ENCODE results near the gene ZC3H18. TPM values are rescaled to one million over a fixed set of nuclear protein-coding genes. Genes with fewer than 3 reads are reported as not detected.
"Not testable (repeated sequence)": the region's sequence is repeated elsewhere in the genome, so short reads cannot be mapped to it uniquely, and the experiment has no call there.

Gene ZC3H18
- total RNA-seq, 2 donors from 2014 or later, result 32.6 to 43.7 TPM

GRCh38 chr16:88655053-88655732 lies 85.0 kb downstream of the ZC3H18 start:
- intact Hi-C loops (cut with DNase I, micrococcal nuclease), result no loop called here
- no peak for DNase-seq
- no peak for ATAC-seq

- intact Hi-C loops (cut with DNase I, micrococcal nuclease), result no loop called here
- ATAC-seq (no peak), DNase-seq (no peak)
Measured at GRCh38 chr16:88655733-88656281, 85.6 kb downstream of the ZC3H18 start.

- DNase-seq, result no peak
- intact Hi-C loops (cut with DNase I, micrococcal nuclease), result no loop called here
- no peak for ATAC-seq
Measured at GRCh38 chr16:88656291-88656980, 86.2 kb downstream of the ZC3H18 start.

- intact Hi-C loops (cut with DNase I, micrococcal nuclease), result no loop called here
- DNase-seq, result no peak
- no peak for ATAC-seq
Measured at GRCh38 chr16:88657371-88657770, 87.2 kb downstream of the ZC3H18 start.

- ATAC-seq (no peak), DNase-seq (no peak)
- intact Hi-C loops (cut with DNase I, micrococcal nuclease), result no loop called here
Measured at GRCh38 chr16:88658714-88659113, 88.5 kb downstream of the ZC3H18 start.

- intact Hi-C loops (cut with DNase I, micrococcal nuclease), result no loop called here
- ATAC-seq, result no peak
- DNase-seq, result no peak
Measured at GRCh38 chr16:88659160-88659559, 89.0 kb downstream of the ZC3H18 start.

- ATAC-seq (no peak), DNase-seq (no peak)
- intact Hi-C loops (cut with DNase I, micrococcal nuclease), result no loop called here
Measured at GRCh38 chr16:88661468-88661867, 91.3 kb downstream of the ZC3H18 start.

- intact Hi-C loops (cut with DNase I, micrococcal nuclease), result no loop called here
- ATAC-seq (peak; percentile 17), DNase-seq (peak in 1 of 2 donors; percentile 62)
Measured at GRCh38 chr16:88662222-88662842, 92.1 kb downstream of the ZC3H18 start.

GRCh38 chr16:88662843-88663606 lies 92.8 kb downstream of the ZC3H18 start, which contains the start of gene MVD:
MVD (minus strand) TSS chr16:88663091; CDS start chr16:88663080, 11 bp downstream.
- DNase-seq (peak; percentile 96 to 97), ATAC-seq (peak; percentile 93)
- intact Hi-C loops (cut with DNase I, micrococcal nuclease), result no loop called here

- ATAC-seq, result no peak
- intact Hi-C loops (cut with DNase I, micrococcal nuclease), result no loop called here
Measured at GRCh38 chr16:88665148-88665547, 94.9 kb downstream of the ZC3H18 start.

GRCh38 chr16:88665570-88665969 lies 95.4 kb downstream of the ZC3H18 start:
- DNase-seq (no peak), ATAC-seq (no peak)
- intact Hi-C loops (cut with DNase I, micrococcal nuclease), result no loop called here

More at GRCh38 chr16:88665148-88665547, 94.9 kb downstream of the ZC3H18 start:
- no peak for DNase-seq

- no peak for ATAC-seq
- DNase-seq, result no peak
- intact Hi-C loops (cut with DNase I, micrococcal nuclease), result no loop called here
Measured at GRCh38 chr16:88667461-88667860, 97.3 kb downstream of the ZC3H18 start.

- DNase-seq; ATAC-seq; intact Hi-C loops (cut with DNase I, micrococcal nuclease): not testable (repeated sequence)
Measured at GRCh38 chr16:88669493-88669892, 99.3 kb downstream of the ZC3H18 start.

- intact Hi-C loops (cut with DNase I, micrococcal nuclease), result no loop called here
- ATAC-seq, result no peak
Measured at GRCh38 chr16:88669980-88670379, 99.8 kb downstream of the ZC3H18 start.

GRCh38 chr16:88671806-88672205 lies 101.6 kb downstream of the ZC3H18 start:
- no peak for ATAC-seq

More at GRCh38 chr16:88669980-88670379, 99.8 kb downstream of the ZC3H18 start:
- no peak for DNase-seq

GRCh38 chr16:88672776-88673175 lies 102.6 kb downstream of the ZC3H18 start:
- ATAC-seq, result peak; percentile 66
- intact Hi-C loops (cut with DNase I, micrococcal nuclease), result no loop called here

More at GRCh38 chr16:88671806-88672205, 101.6 kb downstream of the ZC3H18 start:
- DNase-seq, result no peak
- intact Hi-C loops (cut with DNase I, micrococcal nuclease), result no loop called here

GRCh38 chr16:88673716-88674379 lies 103.6 kb downstream of the ZC3H18 start:
- no peak for ATAC-seq
- intact Hi-C loops (cut with DNase I, micrococcal nuclease), result no loop called here
- DNase-seq, result no peak

More at GRCh38 chr16:88672776-88673175, 102.6 kb downstream of the ZC3H18 start:
- no peak for DNase-seq

GRCh38 chr16:88676502-88677242 lies 106.5 kb downstream of the ZC3H18 start:
- intact Hi-C loops (cut with DNase I, micrococcal nuclease), result no loop called here
- DNase-seq, result no peak
- no peak for ATAC-seq

Data from left colon (tissue), 2 donors.